ENCODE data around the gene NUDT16. TPM values are rescaled to one million over a fixed set of nuclear protein-coding genes. Genes with fewer than 3 reads are reported as not detected.

The NUDT16 gene
- total RNA-seq, 1 experiment from 2014 or later: 19.4 TPM

DNA sequence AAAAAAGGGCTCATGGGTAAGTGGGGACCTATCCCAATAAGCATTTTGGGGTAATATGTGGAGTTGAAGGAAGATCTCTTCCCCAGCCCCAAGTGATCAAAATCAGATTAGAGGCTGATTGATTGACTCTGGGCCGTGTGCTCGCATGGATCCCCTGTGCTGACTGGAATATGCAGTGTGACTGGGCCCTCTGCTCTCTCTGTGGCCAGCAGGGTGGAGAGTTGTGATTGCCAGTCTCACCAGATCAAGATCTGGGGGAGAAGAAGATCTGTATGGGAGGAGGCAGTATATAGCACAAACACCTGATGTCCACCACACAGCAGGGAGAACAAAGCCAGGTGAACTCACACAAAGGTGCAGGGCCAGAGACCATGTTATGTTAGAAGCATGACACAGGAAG, 8.8 kb downstream of the NUDT16 start:
- H3K9me2 ChIP-seq (ENCODE audit: insufficient read depth): no peaks in the 10 kb centered on the region
- H3F3A ChIP-seq (ENCODE audit: insufficient read depth, low read depth): no peaks in the 10 kb centered on the region
- no peaks in the 10 kb centered on the region for H3K79me2 ChIP-seq (ENCODE audit: low read depth)
- no TSS peak for BruUV-seq (replicated peaks)
- no peak overlapping the region for H3K27ac ChIP-seq
- POLR2A ChIA-PET (ENCODE audit: unreplicated experiment): no interaction called here
- no peak overlapping the region for H3K4me3 ChIP-seq
- CTCF ChIA-PET: no interaction called here
- DNase-seq: no peak
- no peaks in the 10 kb centered on the region for H4K20me1 ChIP-seq (ENCODE audit: insufficient read depth)
- H3K4me1 ChIP-seq (replicated peaks; ENCODE audit: insufficient read depth): no peaks in the 10 kb centered on the region
- no peaks in the 10 kb centered on the region for H3K27me3 ChIP-seq (ENCODE audit: insufficient read depth, low read depth)
- no peak overlapping the region for H2AFZ ChIP-seq
- H3K36me3 ChIP-seq (ENCODE audit: low read depth): no peaks in the 10 kb centered on the region
- H3K4me2 ChIP-seq: no peak overlapping the region
- intact Hi-C loops (cut with micrococcal nuclease; ENCODE audit: unreplicated experiment): no loop called here
- TF ChIP-seq, protein P1, sequence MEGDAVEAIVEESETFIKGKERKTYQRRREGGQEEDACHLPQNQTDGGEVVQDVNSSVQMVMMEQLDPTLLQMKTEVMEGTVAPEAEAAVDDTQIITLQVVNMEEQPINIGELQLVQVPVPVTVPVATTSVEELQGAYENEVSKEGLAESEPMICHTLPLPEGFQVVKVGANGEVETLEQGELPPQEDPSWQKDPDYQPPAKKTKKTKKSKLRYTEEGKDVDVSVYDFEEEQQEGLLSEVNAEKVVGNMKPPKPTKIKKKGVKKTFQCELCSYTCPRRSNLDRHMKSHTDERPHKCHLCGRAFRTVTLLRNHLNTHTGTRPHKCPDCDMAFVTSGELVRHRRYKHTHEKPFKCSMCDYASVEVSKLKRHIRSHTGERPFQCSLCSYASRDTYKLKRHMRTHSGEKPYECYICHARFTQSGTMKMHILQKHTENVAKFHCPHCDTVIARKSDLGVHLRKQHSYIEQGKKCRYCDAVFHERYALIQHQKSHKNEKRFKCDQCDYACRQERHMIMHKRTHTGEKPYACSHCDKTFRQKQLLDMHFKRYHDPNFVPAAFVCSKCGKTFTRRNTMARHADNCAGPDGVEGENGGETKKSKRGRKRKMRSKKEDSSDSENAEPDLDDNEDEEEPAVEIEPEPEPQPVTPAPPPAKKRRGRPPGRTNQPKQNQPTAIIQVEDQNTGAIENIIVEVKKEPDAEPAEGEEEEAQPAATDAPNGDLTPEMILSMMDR (conservative IDR thresholded peaks at IDR 0.05): no peak
- TF ChIP-seq EZH2 (IDR thresholded peaks at IDR 0.05; ENCODE audit: low read depth): no peak
- H3K9me3 ChIP-seq (ENCODE audit: insufficient read depth, low read depth): no peaks in the 10 kb centered on the region

DNA sequence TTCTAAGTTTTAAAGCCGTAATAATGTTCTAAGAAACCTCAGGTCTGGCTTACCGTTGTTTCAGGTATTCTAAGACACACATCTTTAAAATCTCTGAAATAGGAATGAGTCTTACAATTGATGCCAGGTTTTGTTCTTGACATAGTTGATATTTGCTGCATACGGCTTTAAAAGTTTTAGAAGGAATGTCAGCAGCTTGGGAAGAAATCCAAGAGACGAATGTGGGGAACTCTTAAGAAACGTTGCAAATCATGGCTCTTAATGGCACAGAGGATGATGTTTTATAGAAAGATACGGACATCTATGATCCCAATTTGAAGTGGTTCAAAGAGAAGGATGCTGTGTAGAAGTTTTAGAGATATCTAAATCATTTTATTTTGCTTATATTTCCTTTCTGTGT, 11.5 kb downstream of the NUDT16 start:
- POLR2A ChIA-PET (ENCODE audit: unreplicated experiment): no interaction called here
- no TSS peak for BruUV-seq (replicated peaks)
- H3K36me3 ChIP-seq (ENCODE audit: low read depth): no peaks in the 10 kb centered on the region
- no peak overlapping the region for H2AFZ ChIP-seq
- no peaks in the 10 kb centered on the region for H3K27me3 ChIP-seq (ENCODE audit: insufficient read depth, low read depth)
- H3K4me2 ChIP-seq: no peak overlapping the region
- intact Hi-C loops (cut with micrococcal nuclease; ENCODE audit: unreplicated experiment): no loop called here
- no peaks in the 10 kb centered on the region for H4K20me1 ChIP-seq (ENCODE audit: insufficient read depth)
- CTCF ChIA-PET: no interaction called here
- H3K4me1 ChIP-seq (replicated peaks; ENCODE audit: insufficient read depth): no peaks in the 10 kb centered on the region
- no peaks in the 10 kb centered on the region for H3K79me2 ChIP-seq (ENCODE audit: low read depth)
- DNase-seq: no peak
- H3K27ac ChIP-seq: no peak overlapping the region
- H3F3A ChIP-seq (ENCODE audit: insufficient read depth, low read depth): no peaks in the 10 kb centered on the region
- H3K4me3 ChIP-seq: no peak overlapping the region
- no peaks in the 10 kb centered on the region for H3K9me3 ChIP-seq (ENCODE audit: insufficient read depth, low read depth)
- TF ChIP-seq, protein P1 (conservative IDR thresholded peaks at IDR 0.05): no peak
- TF ChIP-seq EZH2 (IDR thresholded peaks at IDR 0.05; ENCODE audit: low read depth): no peak
- H3K9me2 ChIP-seq (ENCODE audit: insufficient read depth): no peaks in the 10 kb centered on the region

DNA sequence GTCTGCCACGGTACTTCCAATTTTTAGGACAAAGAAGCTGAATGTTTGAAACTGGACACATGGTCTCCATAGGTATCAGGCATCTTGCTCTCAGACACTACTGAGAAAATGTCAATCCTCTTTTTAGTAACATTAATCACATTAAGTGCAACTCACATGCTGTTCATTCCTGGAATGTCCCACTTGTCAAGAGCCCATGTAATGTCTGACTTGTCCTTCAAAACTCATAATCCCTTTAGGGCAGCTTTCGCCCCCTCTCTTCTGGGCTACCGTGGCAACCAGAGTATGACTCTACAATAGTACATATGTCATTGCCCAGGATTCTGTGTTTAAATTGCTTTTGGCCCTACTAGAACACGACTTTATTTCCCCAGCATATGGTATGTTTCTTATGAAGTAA, 12.3 kb downstream of the NUDT16 start:
- H3K27me3 ChIP-seq (ENCODE audit: insufficient read depth, low read depth): no peaks in the 10 kb centered on the region
- no peak overlapping the region for H3K4me2 ChIP-seq
- H2AFZ ChIP-seq: no peak overlapping the region
- no peaks in the 10 kb centered on the region for H3K4me1 ChIP-seq (replicated peaks; ENCODE audit: insufficient read depth)
- TF ChIP-seq EZH2 (IDR thresholded peaks at IDR 0.05; ENCODE audit: low read depth): no peak
- TF ChIP-seq, protein P1 (conservative IDR thresholded peaks at IDR 0.05): no peak
- H3F3A ChIP-seq (ENCODE audit: insufficient read depth, low read depth): no peaks in the 10 kb centered on the region
- ChIA-PET CTCF (no interaction called here), POLR2A (ENCODE audit: unreplicated experiment) (no interaction called here)
- no peaks in the 10 kb centered on the region for H3K79me2 ChIP-seq (ENCODE audit: low read depth)
- H3K36me3 ChIP-seq (ENCODE audit: low read depth): no peaks in the 10 kb centered on the region
- no peak for DNase-seq
- no TSS peak for BruUV-seq (replicated peaks)
- H3K9me2 ChIP-seq (ENCODE audit: insufficient read depth): no peaks in the 10 kb centered on the region
- H3K9me3 ChIP-seq (ENCODE audit: insufficient read depth, low read depth): no peaks in the 10 kb centered on the region
- H3K4me3 ChIP-seq: no peak overlapping the region
- intact Hi-C loops (cut with micrococcal nuclease; ENCODE audit: unreplicated experiment): no loop called here
- no peaks in the 10 kb centered on the region for H4K20me1 ChIP-seq (ENCODE audit: insufficient read depth)
- no peak overlapping the region for H3K27ac ChIP-seq

Measured in PC-9 (cell line).